Measurements from ENCODE around the gene ZMYND8. TPM values are rescaled to one million over a fixed set of nuclear protein-coding genes. Genes with fewer than 3 reads are reported as not detected.

The ZMYND8 gene
- total RNA-seq, 2 experiments from 2014 or later, result 44.3 to 44.7 TPM

GRCh38 chr20:47160992-47161391 lies 195.5 kb downstream of the ZMYND8 start:
- H3K27ac Mint-ChIP-seq, result no peak overlapping the region
- H3K4me1 Mint-ChIP-seq (ENCODE audit: low read depth), result no peaks in the 10 kb centered on the region
- no peaks in the 10 kb centered on the region for H3K36me3 Mint-ChIP-seq (ENCODE audit: low read depth)
- no peaks in the 10 kb centered on the region for H3K9me3 Mint-ChIP-seq (ENCODE audit: insufficient read depth)
- no peak for ATAC-seq
- POLR2A ChIA-PET, result interaction anchor here (0.9 kb wide), 1 partner anchor 19 kb away, joined by 3 read pairs; no protein-coding TSS in a partner anchor
- H3K4me3 Mint-ChIP-seq, result no peak overlapping the region
- H3K27me3 Mint-ChIP-seq (ENCODE audit: low read depth), result peaks cover 8% of the 10 kb centered on the region
- no peak for DNase-seq
- CTCF ChIA-PET, result no interaction called here

DNA sequence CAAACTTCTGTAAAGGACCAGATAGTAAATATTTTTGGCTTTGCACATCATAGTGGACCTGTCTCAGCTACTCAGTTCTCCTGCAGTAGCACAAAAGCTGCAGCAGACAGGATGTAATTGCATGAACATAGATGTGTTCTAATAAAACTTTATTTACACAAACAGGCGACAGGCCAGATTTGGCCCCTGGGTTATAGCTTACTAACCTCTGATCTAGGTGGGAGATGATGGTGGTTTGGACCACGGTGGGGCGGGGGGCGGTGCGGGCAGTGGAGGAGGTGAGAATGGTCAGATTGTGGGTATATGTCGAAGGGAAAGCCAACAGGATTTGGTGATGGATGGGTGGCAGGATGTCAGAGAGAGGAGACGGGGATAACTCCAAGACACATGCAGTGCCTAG lies 196.3 kb downstream of the ZMYND8 start:
- Mint-ChIP-seq H3K4me3 (no peak overlapping the region), H3K36me3 (ENCODE audit: low read depth) (no peaks in the 10 kb centered on the region), H3K9me3 (ENCODE audit: insufficient read depth) (no peaks in the 10 kb centered on the region), H3K27ac (no peak overlapping the region), H3K27me3 (ENCODE audit: low read depth) (peaks cover 8% of the 10 kb centered on the region), H3K4me1 (ENCODE audit: low read depth) (no peaks in the 10 kb centered on the region)
- CTCF ChIA-PET, result no interaction called here
- POLR2A ChIA-PET, result interaction anchor here (0.9 kb wide), 1 partner anchor 20 kb away, joined by 3 read pairs; no protein-coding TSS in a partner anchor
- ATAC-seq (no peak), DNase-seq (no peak)

Small RNAs within 50 kb of the gene (microRNA-seq; reads per million reads assigned to microRNA genes)
- gene MIR3616, result not detected

Other genes with a start within 250 kb of the ZMYND8 start
- 10 to 100 TPM; 57.4 to 60.1 TPM for gene NCOA3, start 145.2 kb upstream of the ZMYND8 start, total RNA-seq